Measurements from ENCODE around the gene UBE2G2. TPM values are rescaled to one million over a fixed set of nuclear protein-coding genes. Genes with fewer than 3 reads are reported as not detected.

UBE2G2 gene
- total and polyA plus RNA-seq, 2 donors (not counting 3 experiments of a cell fraction or from before 2014, with no cell fraction given) = 95.0 to 114 TPM

GRCh38 chr21:44759628-44760285 is 41.9 kb downstream of the UBE2G2 start:
- TF ChIP-seq MYC (IDR thresholded peaks at IDR 0.05; ENCODE audit: low read depth, low read length) = no peak
- no peak for TF ChIP-seq GATA2 (IDR thresholded peaks at IDR 0.05; ENCODE audit: insufficient read depth, insufficient read length, low read depth, low read length)
- no peak for TF ChIP-seq POLR2A (IDR thresholded peaks at IDR 0.05; ENCODE audit: low read depth, low read length)
- TF ChIP-seq, protein P1, sequence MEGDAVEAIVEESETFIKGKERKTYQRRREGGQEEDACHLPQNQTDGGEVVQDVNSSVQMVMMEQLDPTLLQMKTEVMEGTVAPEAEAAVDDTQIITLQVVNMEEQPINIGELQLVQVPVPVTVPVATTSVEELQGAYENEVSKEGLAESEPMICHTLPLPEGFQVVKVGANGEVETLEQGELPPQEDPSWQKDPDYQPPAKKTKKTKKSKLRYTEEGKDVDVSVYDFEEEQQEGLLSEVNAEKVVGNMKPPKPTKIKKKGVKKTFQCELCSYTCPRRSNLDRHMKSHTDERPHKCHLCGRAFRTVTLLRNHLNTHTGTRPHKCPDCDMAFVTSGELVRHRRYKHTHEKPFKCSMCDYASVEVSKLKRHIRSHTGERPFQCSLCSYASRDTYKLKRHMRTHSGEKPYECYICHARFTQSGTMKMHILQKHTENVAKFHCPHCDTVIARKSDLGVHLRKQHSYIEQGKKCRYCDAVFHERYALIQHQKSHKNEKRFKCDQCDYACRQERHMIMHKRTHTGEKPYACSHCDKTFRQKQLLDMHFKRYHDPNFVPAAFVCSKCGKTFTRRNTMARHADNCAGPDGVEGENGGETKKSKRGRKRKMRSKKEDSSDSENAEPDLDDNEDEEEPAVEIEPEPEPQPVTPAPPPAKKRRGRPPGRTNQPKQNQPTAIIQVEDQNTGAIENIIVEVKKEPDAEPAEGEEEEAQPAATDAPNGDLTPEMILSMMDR (IDR thresholded peaks at IDR 0.05; ENCODE audit: extremely low read depth in 1 of 2, insufficient read depth in 1 of 2, low read depth in 1 of 2, low read length in 2 of 2) = no peak
- TF ChIP-seq FOS (IDR thresholded peaks at IDR 0.05; ENCODE audit: borderline replicate concordance, insufficient read depth, low read length) = no peak
- TF ChIP-seq EZH2 (IDR thresholded peaks at IDR 0.05; ENCODE audit: borderline replicate concordance, low read depth, low read length, severe bottlenecking) = no peak
- TF ChIP-seq POLR2AphosphoS5 (IDR thresholded peaks at IDR 0.05; ENCODE audit: insufficient read depth, low read depth, low read length) = no peak
- no peak for TF ChIP-seq JUN (IDR thresholded peaks at IDR 0.05; ENCODE audit: borderline replicate concordance, insufficient read depth, insufficient read length, low read depth)
- TF ChIP-seq MAX (IDR thresholded peaks at IDR 0.05; ENCODE audit: insufficient read depth, insufficient read length) = no peak
- H2AFZ ChIP-seq (ENCODE audit: low read depth, low read length) = no peak overlapping the region
- peaks cover 13% of the 10 kb centered on the region for H3K4me1 ChIP-seq (ENCODE audit: control insufficient read depth, extremely low read depth, insufficient read depth, low read length)
- dilution Hi-C loops (cut with MboI; ENCODE audit: extremely low pct_ligation_motif_present, low sequenced_read_pairs) = no loop called here
- H3K36me3 ChIP-seq (ENCODE audit: control insufficient read depth in 2 of 2, extremely low read depth in 1 of 2, insufficient read depth in 2 of 2, low read length in 2 of 2) = no peaks in the 10 kb centered on the region
- H3K4me3 ChIP-seq (replicated peaks in 1 of 3; ENCODE audit: insufficient read depth in 1 of 3, low read depth in 1 of 3, low read length in 3 of 3) = no peak overlapping the region
- H3K27ac ChIP-seq (ENCODE audit: insufficient read depth, low read depth, low read length) = no peak overlapping the region
- CTCF ChIA-PET = no interaction called here
- BruUV-seq (replicated peaks) = no TSS peak
- POLR2A ChIA-PET = no interaction called here
- no peaks in the 10 kb centered on the region for H3K9me3 ChIP-seq (replicated peaks; ENCODE audit: control insufficient read depth, insufficient read depth, low read length)
- H3K9me1 ChIP-seq (replicated peaks; ENCODE audit: control insufficient read depth, extremely low read depth, insufficient read depth, low read length) = no peaks in the 10 kb centered on the region
- FAIRE-seq (no peak), DNase-seq (ENCODE audit: low read depth, low spot score) (no peak)
- intact Hi-C loops (cut with micrococcal nuclease) = no loop called here
- no peak overlapping the region for H3K4me2 ChIP-seq (ENCODE audit: insufficient read depth, low read length)
- no peaks in the 10 kb centered on the region for H3K27me3 ChIP-seq (ENCODE audit: control insufficient read depth in 2 of 2, insufficient read depth in 2 of 2, low read length in 2 of 2)
- no peaks in the 10 kb centered on the region for H3K79me2 ChIP-seq (ENCODE audit: control insufficient read depth, insufficient read depth, low read length)
- H4K20me1 ChIP-seq (replicated peaks; ENCODE audit: control insufficient read depth, extremely low read depth, insufficient read depth, low read length) = no peaks in the 10 kb centered on the region
- no peak overlapping the region for H3K9ac ChIP-seq (replicated peaks; ENCODE audit: extremely low read depth, insufficient read depth, low read length)
